ENCODE results near the gene TRPC6. TPM values are rescaled to one million over a fixed set of nuclear protein-coding genes. Genes with fewer than 3 reads are reported as not detected.

TRPC6 gene
- total RNA-seq, 2 donors from 2014 or later = 2.7 TPM

DNA sequence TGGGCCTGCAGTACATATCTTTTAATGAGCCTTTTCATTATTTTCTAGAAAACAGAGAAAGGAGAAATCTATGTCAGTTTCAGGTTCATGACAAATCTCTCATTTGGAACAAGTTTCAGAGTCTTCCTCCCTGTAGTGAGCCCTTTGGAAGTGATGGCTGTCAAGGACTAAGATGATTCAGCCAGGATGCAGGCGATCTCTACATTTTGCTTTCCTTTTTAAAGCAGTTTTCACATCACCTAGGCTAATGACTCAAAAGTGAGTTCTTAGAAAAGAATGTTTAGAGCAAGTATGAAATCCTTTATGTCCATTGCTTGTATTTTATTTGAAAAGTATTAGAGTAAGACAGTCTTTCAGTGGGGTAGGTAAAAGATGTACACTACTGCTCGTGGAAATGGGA, 130.1 kb downstream of the TRPC6 start:
- Histone ChIP-seq H3K4me3 (no peak overlapping the region), H3K9me3 (no peaks in the 10 kb centered on the region), H3K4me1 (ENCODE audit: control insufficient read depth in 1 of 2, low read depth in 2 of 2) (no peaks in the 10 kb centered on the region), H3K36me3 (no peaks in the 10 kb centered on the region), H3K27me3 (replicated peaks; ENCODE audit: insufficient read depth) (no peaks in the 10 kb centered on the region), H3K27ac (no peak overlapping the region)
- TF ChIP-seq, protein P1, sequence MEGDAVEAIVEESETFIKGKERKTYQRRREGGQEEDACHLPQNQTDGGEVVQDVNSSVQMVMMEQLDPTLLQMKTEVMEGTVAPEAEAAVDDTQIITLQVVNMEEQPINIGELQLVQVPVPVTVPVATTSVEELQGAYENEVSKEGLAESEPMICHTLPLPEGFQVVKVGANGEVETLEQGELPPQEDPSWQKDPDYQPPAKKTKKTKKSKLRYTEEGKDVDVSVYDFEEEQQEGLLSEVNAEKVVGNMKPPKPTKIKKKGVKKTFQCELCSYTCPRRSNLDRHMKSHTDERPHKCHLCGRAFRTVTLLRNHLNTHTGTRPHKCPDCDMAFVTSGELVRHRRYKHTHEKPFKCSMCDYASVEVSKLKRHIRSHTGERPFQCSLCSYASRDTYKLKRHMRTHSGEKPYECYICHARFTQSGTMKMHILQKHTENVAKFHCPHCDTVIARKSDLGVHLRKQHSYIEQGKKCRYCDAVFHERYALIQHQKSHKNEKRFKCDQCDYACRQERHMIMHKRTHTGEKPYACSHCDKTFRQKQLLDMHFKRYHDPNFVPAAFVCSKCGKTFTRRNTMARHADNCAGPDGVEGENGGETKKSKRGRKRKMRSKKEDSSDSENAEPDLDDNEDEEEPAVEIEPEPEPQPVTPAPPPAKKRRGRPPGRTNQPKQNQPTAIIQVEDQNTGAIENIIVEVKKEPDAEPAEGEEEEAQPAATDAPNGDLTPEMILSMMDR (IDR thresholded peaks at IDR 0.05) = no peak
- DNase-seq (ENCODE audit: low spot score) (no peak), ATAC-seq (ENCODE audit: insufficient number of reproducible peaks, low FRiP score, low read depth) (no peak)

DNA sequence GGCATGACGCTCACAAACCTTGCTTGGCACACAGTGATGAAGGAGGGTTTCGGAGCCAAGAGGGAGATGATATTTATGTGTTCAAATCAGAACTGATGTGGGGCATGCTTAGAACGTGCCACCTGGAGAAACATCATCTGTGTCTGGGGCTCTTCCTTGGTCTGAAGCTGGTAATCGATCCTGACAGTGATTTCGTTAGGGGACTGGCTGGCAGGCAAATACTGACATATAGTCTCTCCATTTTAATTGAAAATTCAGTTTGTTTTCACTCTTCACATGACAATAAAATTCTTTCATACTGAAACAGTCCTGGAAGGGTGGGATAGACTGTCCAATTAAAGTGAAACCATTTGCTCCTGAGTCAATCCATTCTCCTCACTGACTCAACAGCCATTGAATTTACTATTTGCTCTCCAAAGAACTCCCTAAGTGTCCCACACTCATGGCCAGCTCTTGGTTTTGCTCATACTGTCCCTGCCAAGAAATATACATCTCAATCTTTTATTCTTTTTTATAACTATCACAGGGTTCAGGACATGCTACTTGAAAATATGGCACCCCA, 134.8 kb downstream of the TRPC6 start:
- ATAC-seq (ENCODE audit: insufficient number of reproducible peaks, low FRiP score, low read depth) (no peak), DNase-seq (ENCODE audit: low spot score) (no peak)
- Histone ChIP-seq H3K9me3 (no peaks in the 10 kb centered on the region), H3K36me3 (no peaks in the 10 kb centered on the region), H3K4me3 (no peak overlapping the region), H3K4me1 (ENCODE audit: control insufficient read depth in 1 of 2, low read depth in 2 of 2) (peaks cover 0 to 9% of the 10 kb centered on the region in 2 donors), H3K27ac (no peak overlapping the region), H3K27me3 (replicated peaks; ENCODE audit: insufficient read depth) (no peaks in the 10 kb centered on the region)
- TF ChIP-seq, protein P1 (IDR thresholded peaks at IDR 0.05) = no peak

DNA sequence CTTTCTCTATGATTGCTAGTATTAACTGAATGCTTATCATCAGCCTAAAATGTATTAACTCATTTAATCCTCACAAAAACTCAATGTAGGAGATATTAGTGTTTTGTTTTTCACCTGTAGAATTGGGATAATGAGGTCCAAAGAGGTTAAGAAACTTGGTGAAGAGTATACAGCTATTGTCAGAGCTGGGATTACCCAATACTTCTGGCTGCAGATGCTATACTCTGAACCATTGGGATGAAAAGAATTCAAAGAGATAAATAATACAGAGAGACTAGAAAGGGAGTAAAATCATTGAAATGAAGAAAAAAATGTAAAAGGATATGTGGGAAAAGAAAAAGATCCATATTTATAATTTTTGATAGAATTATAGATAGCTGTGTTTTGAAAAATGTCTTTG, 137.1 kb downstream of the TRPC6 start:
- no peak overlapping the region for H3K4me3 ChIP-seq
- no peak for DNase-seq (ENCODE audit: low spot score)
- no peak overlapping the region for H3K27ac ChIP-seq
- no peaks in the 10 kb centered on the region for H3K9me3 ChIP-seq
- peaks cover 2 to 32% of the 10 kb centered on the region in 2 donors for H3K4me1 ChIP-seq (ENCODE audit: control insufficient read depth in 1 of 2, low read depth in 2 of 2)
- no peaks in the 10 kb centered on the region for H3K36me3 ChIP-seq
- no peak for ATAC-seq (ENCODE audit: insufficient number of reproducible peaks, low FRiP score, low read depth)
- TF ChIP-seq, protein P1 (IDR thresholded peaks at IDR 0.05) = no peak
- H3K27me3 ChIP-seq (replicated peaks; ENCODE audit: insufficient read depth) = no peaks in the 10 kb centered on the region

DNA sequence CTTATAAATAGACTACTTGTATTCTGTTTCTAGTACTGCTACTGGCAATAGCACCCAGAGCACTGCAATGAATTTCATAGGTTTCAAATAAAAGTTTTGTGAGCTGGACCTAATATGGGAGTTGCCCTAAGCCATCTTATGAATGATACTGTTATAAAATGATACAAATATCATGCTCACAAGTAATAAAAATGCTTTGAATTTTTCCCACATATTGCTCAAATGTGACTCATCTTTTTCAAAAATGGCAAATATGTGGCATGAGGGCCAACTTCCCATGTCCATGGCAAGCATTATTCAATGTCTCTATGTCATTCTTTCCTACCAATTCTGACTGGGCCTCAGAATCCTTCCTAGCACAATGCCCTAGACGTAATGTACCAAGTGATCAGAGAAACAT, 137.6 kb downstream of the TRPC6 start:
- Histone ChIP-seq H3K27ac (no peak overlapping the region), H3K36me3 (no peaks in the 10 kb centered on the region), H3K4me3 (no peak overlapping the region), H3K4me1 (ENCODE audit: control insufficient read depth in 1 of 2, low read depth in 2 of 2) (peaks cover 5 to 36% of the 10 kb centered on the region in 2 donors), H3K27me3 (replicated peaks; ENCODE audit: insufficient read depth) (no peaks in the 10 kb centered on the region), H3K9me3 (no peaks in the 10 kb centered on the region)
- DNase-seq (ENCODE audit: low spot score) (no peak), ATAC-seq (ENCODE audit: insufficient number of reproducible peaks, low FRiP score, low read depth) (no peak)
- TF ChIP-seq, protein P1 (IDR thresholded peaks at IDR 0.05) = no peak

- DNase-seq (ENCODE audit: low spot score) = no peak
These were observed 138.0 kb downstream of the TRPC6 start for GRCh38 chr11:101445761-101446160.

More at GRCh38 chr11:101445761-101446160, 138.0 kb downstream of the TRPC6 start:
- H3K36me3 ChIP-seq = no peaks in the 10 kb centered on the region
- H3K27me3 ChIP-seq (replicated peaks; ENCODE audit: insufficient read depth) = no peaks in the 10 kb centered on the region
- H3K4me1 ChIP-seq (ENCODE audit: control insufficient read depth in 1 of 2, low read depth in 2 of 2) = peaks cover 6 to 41% of the 10 kb centered on the region in 2 donors
- no peak overlapping the region for H3K4me3 ChIP-seq
- TF ChIP-seq, protein P1 (IDR thresholded peaks at IDR 0.05) = no peak
- H3K9me3 ChIP-seq = no peaks in the 10 kb centered on the region
- no peak overlapping the region for H3K27ac ChIP-seq
- no peak for ATAC-seq (ENCODE audit: insufficient number of reproducible peaks, low FRiP score, low read depth)

All from thoracic aorta (tissue), 2 donors.